CD4-positive, alpha-beta T cell (primary cell): Measurements from ENCODE around the gene OR2T3. TPM values are rescaled to one million over a fixed set of nuclear protein-coding genes. Genes with fewer than 3 reads are reported as not detected.
"Not testable (repeated sequence)": the region's sequence is repeated elsewhere in the genome, so short reads cannot be mapped to it uniquely, and the experiment has no call there.

Source experiments
- ATAC-seq: fragments of 200-7000 bp; cut with Tn5 transposase; one replicate; pipeline ENCODE4 v1.10.0; 2022; ENCODE audit warnings: mild to moderate bottlenecking; ENCODE audit not compliant: poor library complexity
- CTCF ChIA-PET: fragments of 350-600 bp; sonication (Branson Sonifier 250); formaldehyde crosslinking; loops from one replicate; lab custom pipeline; 2021; ENCODE audit warnings: antibody characterized with exemption, inconsistent platforms; lab: Charles Lee
- POLR2A ChIA-PET: fragments of 350-600 bp; sonication (Branson Sonifier 250); formaldehyde crosslinking; loops from one replicate; lab custom pipeline; 2021; ENCODE audit warnings: antibody characterized with exemption, inconsistent platforms; lab: Charles Lee
- DNase-seq, 14 experiments: peaks; one replicate each; pipeline ENCODE4 v3.0.0-alpha.2; 2013 to 2020; ENCODE audit warnings: mixed read lengths in 2 of 14
- H3K27ac ChIP-seq, 2 donors: one replicate each; pipeline versions ENCODE4 v1.5.1 to v1.7.0; 2013; ENCODE audit warnings: low read length in 2 of 2, low read depth in 1 of 2, mild to moderate bottlenecking in 1 of 2
- H3K27me3 ChIP-seq, 2 experiments: 1 replicate in 1 of 2; 2 replicates in 1 of 2; pipeline versions ENCODE4 v1.6.1 to v1.7.0; 2013; ENCODE audit warnings: low read length in 2 of 2, control low read depth in 1 of 2, mild to moderate bottlenecking in 1 of 2, moderate library complexity in 1 of 2; ENCODE audit not compliant: insufficient read depth in 2 of 2, control insufficient read depth in 1 of 2
- H3K36me3 ChIP-seq: one replicate; pipeline ENCODE4 v1.6.1; 2013; ENCODE audit warnings: low read length, control low read depth; ENCODE audit not compliant: insufficient read depth
- H3K4me1 ChIP-seq: one replicate; pipeline ENCODE4 v1.6.1; 2013; ENCODE audit warnings: low read length, control low read depth; ENCODE audit not compliant: insufficient read depth
- H3K4me3 ChIP-seq: one replicate; pipeline ENCODE4 v1.5.1; 2013; ENCODE audit warnings: mild to moderate bottlenecking, low read length, moderate library complexity
- H3K9me3 ChIP-seq, 2 experiments: 1 replicate in 1 of 2; 2 replicates in 1 of 2; pipeline versions ENCODE4 v1.6.1 to v1.7.0; 2013; ENCODE audit warnings: low read length in 2 of 2, mild to moderate bottlenecking in 2 of 2, control low read depth in 1 of 2, moderate library complexity in 1 of 2; ENCODE audit not compliant: control insufficient read depth in 1 of 2, insufficient read depth in 1 of 2
- H3K27ac Mint-ChIP-seq: one replicate; pipeline ENCODE4 v1.8.0; 2020; ENCODE audit warnings: mixed read lengths
- H3K27me3 Mint-ChIP-seq: one replicate; pipeline ENCODE4 v1.8.0; 2021; ENCODE audit warnings: mixed read lengths
- H3K36me3 Mint-ChIP-seq: one replicate; pipeline ENCODE4 v1.8.0; 2021; ENCODE audit warnings: low read depth, mixed read lengths
- H3K4me1 Mint-ChIP-seq: one replicate; pipeline ENCODE4 v1.8.0; 2021; ENCODE audit warnings: low read depth, mixed read lengths
- H3K4me3 Mint-ChIP-seq: one replicate; pipeline ENCODE4 v1.8.0; 2020; ENCODE audit warnings: mild to moderate bottlenecking, mixed read lengths
- H3K9me3 Mint-ChIP-seq: one replicate; pipeline ENCODE4 v1.8.0; 2020; ENCODE audit warnings: mixed read lengths
- intact Hi-C, 2 experiments: fragments of 100-400 bp; cut with DNase I in 1 of 2; cut with micrococcal nuclease in 1 of 2; formaldehyde crosslinking; loops; one replicate each; pipeline versions ENCODE4 v1.15.1 to v1.9.0; 2023 to 2025; cut with DNase I, micrococcal nuclease
- polyA plus RNA-seq, 2 donors: library from polyadenylated mRNA; unstranded; fragments of 120-200 nt; gene quantifications; one replicate each; pipeline ENCODE4 v1.2.1, GENCODE V29; 2013
- total RNA-seq, 174 experiments: library from RNA in 2 of 174; stranded (reverse) in 2 of 174; gene quantifications; one replicate each; pipeline ENCODE4 v1.2.3 and lab custom pipeline; 2021 to 2026

The OR2T3 gene
- total RNA-seq (not detected), total RNA-seq (lab: John Stamatoyannopoulos, UW) (0 to 0.06 (median 0) reads per million in 172 experiments)
- polyA plus RNA-seq (2013, experiment 1 of 2), result 0.19 TPM
- not detected for polyA plus RNA-seq (2013, experiment 2 of 2)

- POLR2A ChIA-PET, H3K4me1 Mint-ChIP-seq, H3K27ac ChIP-seq, H3K27me3 Mint-ChIP-seq, H3K36me3 Mint-ChIP-seq, intact Hi-C loops, H3K4me3 Mint-ChIP-seq, H3K4me3 ChIP-seq, H3K9me3 Mint-ChIP-seq, H3K36me3 ChIP-seq, H3K27ac Mint-ChIP-seq, H3K27me3 ChIP-seq, CTCF ChIA-PET, DNase-seq, H3K9me3 ChIP-seq, H3K4me1 ChIP-seq, ATAC-seq: not testable (repeated sequence)
These were observed at the start of gene OR2T3 for GRCh38 chr1:248473051-248473450. TSS of gene OR2T3 (plus strand) at chr1:248473351. CDS start at chr1:248473351, 0 bp downstream.

- H3K9me3 ChIP-seq, H3K36me3 Mint-ChIP-seq, H3K4me1 Mint-ChIP-seq, CTCF ChIA-PET, H3K27me3 ChIP-seq, H3K4me3 Mint-ChIP-seq, H3K27me3 Mint-ChIP-seq, H3K27ac ChIP-seq, H3K4me1 ChIP-seq, POLR2A ChIA-PET, DNase-seq, H3K36me3 ChIP-seq, H3K4me3 ChIP-seq, H3K9me3 Mint-ChIP-seq, ATAC-seq, H3K27ac Mint-ChIP-seq, intact Hi-C loops: not testable (repeated sequence)
These were observed 45.5 kb upstream of the OR2T3 start for GRCh38 chr1:248427526-248428191.

GRCh38 chr1:248428192-248428533, 45.0 kb upstream of the OR2T3 start:
- H3K27ac ChIP-seq, H3K27ac Mint-ChIP-seq, H3K4me3 ChIP-seq, H3K36me3 ChIP-seq, ATAC-seq, H3K27me3 Mint-ChIP-seq, intact Hi-C loops, H3K27me3 ChIP-seq, DNase-seq, CTCF ChIA-PET, H3K9me3 Mint-ChIP-seq, POLR2A ChIA-PET, H3K9me3 ChIP-seq, H3K4me3 Mint-ChIP-seq, H3K4me1 Mint-ChIP-seq, H3K4me1 ChIP-seq, H3K36me3 Mint-ChIP-seq: not testable (repeated sequence)

- H3K27ac ChIP-seq, result not testable (repeated sequence)
These were observed 41.5 kb upstream of the OR2T3 start for GRCh38 chr1:248431683-248432082.

GRCh38 chr1:248432201-248432600, 41.0 kb upstream of the OR2T3 start:
- H3K36me3 ChIP-seq, POLR2A ChIA-PET, H3K9me3 Mint-ChIP-seq, H3K27ac Mint-ChIP-seq, H3K27ac ChIP-seq, H3K4me3 ChIP-seq, H3K9me3 ChIP-seq, H3K36me3 Mint-ChIP-seq, H3K4me1 ChIP-seq, H3K4me3 Mint-ChIP-seq, intact Hi-C loops, H3K27me3 Mint-ChIP-seq, CTCF ChIA-PET, H3K27me3 ChIP-seq, DNase-seq, H3K4me1 Mint-ChIP-seq, ATAC-seq: not testable (repeated sequence)

More at GRCh38 chr1:248431683-248432082, 41.5 kb upstream of the OR2T3 start:
- intact Hi-C loops, ATAC-seq, H3K9me3 Mint-ChIP-seq, H3K27me3 Mint-ChIP-seq, H3K27me3 ChIP-seq, H3K4me3 Mint-ChIP-seq, H3K4me1 Mint-ChIP-seq, CTCF ChIA-PET, H3K36me3 Mint-ChIP-seq, H3K4me3 ChIP-seq, DNase-seq, H3K9me3 ChIP-seq, POLR2A ChIA-PET, H3K4me1 ChIP-seq, H3K36me3 ChIP-seq, H3K27ac Mint-ChIP-seq: not testable (repeated sequence)

GRCh38 chr1:248433811-248434415, 39.2 kb upstream of the OR2T3 start:
- intact Hi-C loops, H3K27me3 Mint-ChIP-seq, H3K4me3 ChIP-seq, H3K9me3 Mint-ChIP-seq, H3K36me3 ChIP-seq, H3K4me1 Mint-ChIP-seq, H3K27me3 ChIP-seq, H3K4me1 ChIP-seq, H3K9me3 ChIP-seq, H3K27ac Mint-ChIP-seq, CTCF ChIA-PET, H3K36me3 Mint-ChIP-seq, ATAC-seq, H3K4me3 Mint-ChIP-seq, H3K27ac ChIP-seq, POLR2A ChIA-PET, DNase-seq: not testable (repeated sequence)

GRCh38 chr1:248434913-248435312, 38.2 kb upstream of the OR2T3 start:
- H3K27me3 Mint-ChIP-seq, intact Hi-C loops, CTCF ChIA-PET, DNase-seq, H3K4me3 Mint-ChIP-seq, H3K9me3 ChIP-seq, H3K4me1 ChIP-seq, H3K27ac ChIP-seq, POLR2A ChIA-PET, H3K36me3 Mint-ChIP-seq, H3K27ac Mint-ChIP-seq, ATAC-seq, H3K4me3 ChIP-seq, H3K4me1 Mint-ChIP-seq, H3K9me3 Mint-ChIP-seq, H3K36me3 ChIP-seq, H3K27me3 ChIP-seq: not testable (repeated sequence)
